ENCODE data around the gene ELP4. TPM values are rescaled to one million over a fixed set of nuclear protein-coding genes. Genes with fewer than 3 reads are reported as not detected.
A peak's percentile ranks its signal among the peaks of the same experiment; 100 is the strongest.
"Not testable (repeated sequence)": the region's sequence is repeated elsewhere in the genome, so short reads cannot be mapped to it uniquely, and the experiment has no call there.

ELP4 gene
- total RNA-seq, 1 experiment from 2014 or later: 19.4 TPM

- no peak overlapping the region for H3K4me2 ChIP-seq (ENCODE audit: low read length)
- H3K36me3 ChIP-seq (ENCODE audit: low read depth, low read length): no peaks in the 10 kb centered on the region
- H3K27me3 ChIP-seq (ENCODE audit: low read length): no peaks in the 10 kb centered on the region
- TF ChIP-seq EZH2phosphoT487 (IDR thresholded peaks at IDR 0.05; ENCODE audit: borderline replicate concordance, low read length): no peak
- TF ChIP-seq, protein P1, sequence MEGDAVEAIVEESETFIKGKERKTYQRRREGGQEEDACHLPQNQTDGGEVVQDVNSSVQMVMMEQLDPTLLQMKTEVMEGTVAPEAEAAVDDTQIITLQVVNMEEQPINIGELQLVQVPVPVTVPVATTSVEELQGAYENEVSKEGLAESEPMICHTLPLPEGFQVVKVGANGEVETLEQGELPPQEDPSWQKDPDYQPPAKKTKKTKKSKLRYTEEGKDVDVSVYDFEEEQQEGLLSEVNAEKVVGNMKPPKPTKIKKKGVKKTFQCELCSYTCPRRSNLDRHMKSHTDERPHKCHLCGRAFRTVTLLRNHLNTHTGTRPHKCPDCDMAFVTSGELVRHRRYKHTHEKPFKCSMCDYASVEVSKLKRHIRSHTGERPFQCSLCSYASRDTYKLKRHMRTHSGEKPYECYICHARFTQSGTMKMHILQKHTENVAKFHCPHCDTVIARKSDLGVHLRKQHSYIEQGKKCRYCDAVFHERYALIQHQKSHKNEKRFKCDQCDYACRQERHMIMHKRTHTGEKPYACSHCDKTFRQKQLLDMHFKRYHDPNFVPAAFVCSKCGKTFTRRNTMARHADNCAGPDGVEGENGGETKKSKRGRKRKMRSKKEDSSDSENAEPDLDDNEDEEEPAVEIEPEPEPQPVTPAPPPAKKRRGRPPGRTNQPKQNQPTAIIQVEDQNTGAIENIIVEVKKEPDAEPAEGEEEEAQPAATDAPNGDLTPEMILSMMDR (conservative IDR thresholded peaks at IDR 0.05; ENCODE audit: low read depth, low read length): peak; percentile 72
- H3K9me3 ChIP-seq (ENCODE audit: low read length): no peaks in the 10 kb centered on the region
- H3K9ac ChIP-seq (ENCODE audit: low read length): no peak overlapping the region
- no peak overlapping the region for H3K4me3 ChIP-seq (ENCODE audit: low read length)
- ATAC-seq (peak; percentile 59), DNase-seq (peak; percentile 70)
- BruUV-seq (replicated peaks): no TSS peak
- no peaks in the 10 kb centered on the region for H3K9me2 ChIP-seq (replicated peaks; ENCODE audit: low read length)
- H3F3A ChIP-seq (ENCODE audit: low read length, unreplicated experiment): no peaks in the 10 kb centered on the region
- no peaks in the 10 kb centered on the region for H3K79me2 ChIP-seq (ENCODE audit: low read length)
- ChIA-PET POLR2A (ENCODE audit: unreplicated experiment) (no interaction called here), CTCF (interaction anchor here (1.0 kb wide), 1 partner anchor 470 kb away, joined by 4 read pairs; no protein-coding TSS in a partner anchor)
- no peaks in the 10 kb centered on the region for H3K4me1 ChIP-seq (ENCODE audit: insufficient read depth, low read length)
- intact Hi-C loops (cut with micrococcal nuclease): loop anchor here (1.0 to 10.0 kb wide), 5 partner anchors 91 to 687 kb away; no protein-coding TSS in a partner anchor
- no peak overlapping the region for H2AFZ ChIP-seq (ENCODE audit: low read length)
- H4K20me1 ChIP-seq (ENCODE audit: low read length): 0 out of 2 replicates have a peak, but pooled peaks cover 4% of the 10 kb centered on the region
- H3K27ac ChIP-seq (ENCODE audit: low read length): no peak overlapping the region
Measured at GRCh38 chr11:31487848-31488247, 21.7 kb upstream of the ELP4 start.

- ChIA-PET POLR2A (ENCODE audit: unreplicated experiment) (interaction anchor here (0.6 kb wide), 1 partner anchor 1068 kb away, joined by 5 read pairs; no protein-coding TSS in a partner anchor), CTCF (no interaction called here)
- ATAC-seq: no peak
Measured at GRCh38 chr11:31492320-31492913, 17.1 kb upstream of the ELP4 start.

GRCh38 chr11:31493235-31493634 is 16.3 kb upstream of the ELP4 start:
- no peak overlapping the region for H3K4me2 ChIP-seq (ENCODE audit: low read length)
- H3K4me1 ChIP-seq (ENCODE audit: insufficient read depth, low read length): no peaks in the 10 kb centered on the region
- H3K9me3 ChIP-seq (ENCODE audit: low read length): no peaks in the 10 kb centered on the region
- ChIA-PET CTCF (no interaction called here), POLR2A (ENCODE audit: unreplicated experiment) (no interaction called here)
- no TSS peak for BruUV-seq (replicated peaks)
- 0 out of 2 replicates have a peak, but pooled peaks cover 2% of the 10 kb centered on the region for H4K20me1 ChIP-seq (ENCODE audit: low read length)
- intact Hi-C loops (cut with micrococcal nuclease): no loop called here
- DNase-seq (no peak), ATAC-seq (no peak)
- H3K27ac ChIP-seq (ENCODE audit: low read length): no peak overlapping the region
- peaks cover 26% of the 10 kb centered on the region for H3K79me2 ChIP-seq (ENCODE audit: low read length)
- no peaks in the 10 kb centered on the region for H3K9me2 ChIP-seq (replicated peaks; ENCODE audit: low read length)
- no peaks in the 10 kb centered on the region for H3F3A ChIP-seq (ENCODE audit: low read length, unreplicated experiment)
- TF ChIP-seq EZH2 (IDR thresholded peaks at IDR 0.05; ENCODE audit: low read length, unreplicated experiment) (no peak), EZH2phosphoT487 (IDR thresholded peaks at IDR 0.05; ENCODE audit: borderline replicate concordance, low read length) (no peak)
- TF ChIP-seq, protein P1 (conservative IDR thresholded peaks at IDR 0.05; ENCODE audit: low read depth, low read length): no peak
- H3K36me3 ChIP-seq (ENCODE audit: low read depth, low read length): no peaks in the 10 kb centered on the region
- H3K9ac ChIP-seq (ENCODE audit: low read length): no peak overlapping the region
- no peak overlapping the region for H2AFZ ChIP-seq (ENCODE audit: low read length)
- H3K4me3 ChIP-seq (ENCODE audit: low read length): no peak overlapping the region
- no peaks in the 10 kb centered on the region for H3K27me3 ChIP-seq (ENCODE audit: low read length)

More at GRCh38 chr11:31492320-31492913, 17.1 kb upstream of the ELP4 start:
- TF ChIP-seq, protein P1 (conservative IDR thresholded peaks at IDR 0.05; ENCODE audit: low read depth, low read length): no peak
- TF ChIP-seq EZH2 (IDR thresholded peaks at IDR 0.05; ENCODE audit: low read length, unreplicated experiment) (no peak), EZH2phosphoT487 (IDR thresholded peaks at IDR 0.05; ENCODE audit: borderline replicate concordance, low read length) (no peak)
- Histone ChIP-seq H3K9ac (ENCODE audit: low read length) (no peak overlapping the region), H3F3A (ENCODE audit: low read length, unreplicated experiment) (no peaks in the 10 kb centered on the region), H4K20me1 (ENCODE audit: low read length) (0 out of 2 replicates have a peak, but pooled peaks cover 4% of the 10 kb centered on the region), H3K36me3 (ENCODE audit: low read depth, low read length) (no peaks in the 10 kb centered on the region), H2AFZ (ENCODE audit: low read length) (no peak overlapping the region), H3K4me3 (ENCODE audit: low read length) (no peak overlapping the region), H3K79me2 (ENCODE audit: low read length) (peaks cover 18% of the 10 kb centered on the region), H3K27me3 (ENCODE audit: low read length) (no peaks in the 10 kb centered on the region), H3K9me3 (ENCODE audit: low read length) (no peaks in the 10 kb centered on the region), H3K27ac (ENCODE audit: low read length) (no peak overlapping the region), H3K9me2 (replicated peaks; ENCODE audit: low read length) (no peaks in the 10 kb centered on the region), H3K4me1 (ENCODE audit: insufficient read depth, low read length) (no peaks in the 10 kb centered on the region), H3K4me2 (ENCODE audit: low read length) (no peak overlapping the region)
- no TSS peak for BruUV-seq (replicated peaks)
- intact Hi-C loops (cut with micrococcal nuclease): no loop called here
- DNase-seq: no peak

DNA sequence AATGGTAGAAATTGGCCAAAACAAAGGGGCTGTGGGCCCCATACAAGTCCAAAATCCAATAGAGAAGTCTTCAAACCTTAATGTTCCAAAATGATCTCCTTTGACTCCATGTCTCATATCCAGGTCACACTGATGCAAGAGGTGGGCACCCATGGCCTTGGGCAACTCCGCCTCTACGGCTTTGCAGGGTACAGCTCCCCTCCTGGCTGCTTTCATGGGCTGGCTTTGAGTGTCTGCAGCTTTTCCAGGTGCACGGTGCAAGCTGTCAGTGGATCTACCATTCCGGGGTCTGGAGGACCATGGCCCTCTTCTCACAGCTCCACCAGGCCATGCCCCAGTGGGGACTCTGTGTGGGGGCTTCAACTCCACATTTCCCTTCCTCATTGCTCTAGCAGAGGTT is 15.8 kb upstream of the ELP4 start:
- POLR2A ChIA-PET (ENCODE audit: unreplicated experiment); H2AFZ ChIP-seq (ENCODE audit: low read length); CTCF ChIA-PET; H3K4me3 ChIP-seq (ENCODE audit: low read length); DNase-seq; H3K4me1 ChIP-seq (ENCODE audit: insufficient read depth, low read length); H3K36me3 ChIP-seq (ENCODE audit: low read depth, low read length); BruUV-seq (replicated peaks); H3K9me2 ChIP-seq (replicated peaks; ENCODE audit: low read length); H3K4me2 ChIP-seq (ENCODE audit: low read length); H3K9me3 ChIP-seq (ENCODE audit: low read length); H3K27ac ChIP-seq (ENCODE audit: low read length); H4K20me1 ChIP-seq (ENCODE audit: low read length); H3K27me3 ChIP-seq (ENCODE audit: low read length); H3F3A ChIP-seq (ENCODE audit: low read length, unreplicated experiment); H3K9ac ChIP-seq (ENCODE audit: low read length); ATAC-seq; intact Hi-C loops (cut with micrococcal nuclease): not testable (repeated sequence)
- H3K79me2 ChIP-seq (ENCODE audit: low read length): peaks cover 31% of the 10 kb centered on the region

Measured in PC-3 (cell line).